Esophagus squamous epithelium (tissue), 4 donors: ENCODE data around the gene UBE3A.

Source experiments
- CTCF ChIP-seq, 6 experiments: fragments of 450-650 bp in 4 of 6; fragments of 200-600 bp in 2 of 6; sonication (generic) in 2 of 6; IDR thresholded peaks; one replicate each; pipeline ENCODE4 v1.5.1; 2016 to 2019; ENCODE audit warnings: antibody characterized with exemption in 6 of 6, mild to moderate bottlenecking in 4 of 6, moderate library complexity in 4 of 6
- POLR2A ChIP-seq, 4 donors: fragments of 450-650 bp; IDR thresholded peaks; one replicate each; pipeline ENCODE4 v1.6.1; 2017; ENCODE audit warnings: antibody characterized with exemption in 4 of 4, mild to moderate bottlenecking in 4 of 4, moderate library complexity in 3 of 4

GRCh38 chr15:25422021-25422420 is 16.8 kb downstream of the UBE3A start:
- TF ChIP-seq CTCF (IDR thresholded peaks at IDR 0.05) (no peak), POLR2A (IDR thresholded peaks at IDR 0.05) (no peak)
